Measurements from ENCODE around the gene NKAIN1.

GRCh38 chr1:31243501-31244286 lies 4.0 kb upstream of the NKAIN1 start:
- TF ChIP-seq CTCF (IDR thresholded peaks at IDR 0.05; ENCODE audit: low read depth, low read length) (no peak), EZH2phosphoT487 (IDR thresholded peaks at IDR 0.05; ENCODE audit: low read depth) (no peak)
